CD4-positive, alpha-beta T cell treated with Interleukin-4 for 4 hours (primary cell): ENCODE results near the gene NINJ2.
"Not testable (repeated sequence)": the region's sequence is repeated elsewhere in the genome, so short reads cannot be mapped to it uniquely, and the experiment has no call there.

Source experiments
- DNase-seq: peaks from one replicate; pipeline ENCODE4 v3.0.0-alpha.2; 2020

The NINJ2 gene

GRCh38 chr12:639988-640387 is 23.3 kb downstream of the NINJ2 start:
- no peak for DNase-seq

- DNase-seq: no peak
These were observed 23.7 kb downstream of the NINJ2 start for GRCh38 chr12:639566-639965.

GRCh38 chr12:638953-639557 is 24.2 kb downstream of the NINJ2 start:
- peak; percentile 39 for DNase-seq

- DNase-seq: no peak
These were observed 26.6 kb downstream of the NINJ2 start for GRCh38 chr12:636632-637031.

- DNase-seq: no peak
These were observed 29.5 kb downstream of the NINJ2 start for GRCh38 chr12:633731-634130.

GRCh38 chr12:632102-632696 is 31.0 kb downstream of the NINJ2 start:
- no peak for DNase-seq

- DNase-seq: peak; percentile 71
These were observed 32.3 kb downstream of the NINJ2 start for GRCh38 chr12:630656-631632.

GRCh38 chr12:628742-629078 is 34.5 kb downstream of the NINJ2 start:
- not testable (repeated sequence) for DNase-seq

- DNase-seq: no peak
These were observed 35.1 kb downstream of the NINJ2 start for GRCh38 chr12:627863-628741.

- no peak for DNase-seq
These were observed 36.0 kb downstream of the NINJ2 start for GRCh38 chr12:627285-627684.

GRCh38 chr12:625998-626397 is 37.2 kb downstream of the NINJ2 start:
- no peak for DNase-seq

- DNase-seq: no peak
These were observed 39.3 kb downstream of the NINJ2 start for GRCh38 chr12:623865-624372.

GRCh38 chr12:623172-623864 is 39.9 kb downstream of the NINJ2 start:
- no peak for DNase-seq

- DNase-seq: peak; percentile 40
These were observed 40.8 kb downstream of the NINJ2 start for GRCh38 chr12:622416-622815.

- DNase-seq: no peak
These were observed 43.9 kb downstream of the NINJ2 start for GRCh38 chr12:619346-619745.

- DNase-seq: no peak
These were observed 44.6 kb downstream of the NINJ2 start for GRCh38 chr12:618605-619004.

GRCh38 chr12:617304-617915 is 45.8 kb downstream of the NINJ2 start:
- no peak for DNase-seq

- no peak for DNase-seq
These were observed 47.6 kb downstream of the NINJ2 start for GRCh38 chr12:615620-616019.

GRCh38 chr12:614411-614970 is 48.8 kb downstream of the NINJ2 start:
- DNase-seq: no peak

GRCh38 chr12:613996-614395 is 49.2 kb downstream of the NINJ2 start:
- DNase-seq: no peak

- DNase-seq: no peak
These were observed 50.4 kb downstream of the NINJ2 start for GRCh38 chr12:612886-613285.
